Calu3 (cell line): Measurements from ENCODE around the gene ADD3. TPM values are rescaled to one million over a fixed set of nuclear protein-coding genes. Genes with fewer than 3 reads are reported as not detected.

Source experiments
- BruUV-seq: library from RNA; stranded (reverse); fragments of 400-500 nt; replicated peaks from 2 replicates; lab custom pipeline; 2021; lab: Mats Ljungman, UMichigan
- CTCF ChIA-PET: fragments of 300-600 bp; sonication (Branson Sonifier 250); formaldehyde crosslinking; loops from one replicate; lab custom pipeline; 2022; ENCODE audit warnings: antibody characterized with exemption; lab: Charles Lee
- DNase-seq: peaks from one replicate; pipeline ENCODE4 v3.0.0; 2022
- H3K27ac Mint-ChIP-seq: one replicate; pipeline ENCODE4 v1.8.0; 2022; ENCODE audit warnings: mixed read lengths; ENCODE audit not compliant: unreplicated experiment
- H3K27me3 Mint-ChIP-seq: one replicate; pipeline ENCODE4 v1.8.0; 2022; ENCODE audit warnings: mixed read lengths; ENCODE audit not compliant: unreplicated experiment
- H3K36me3 Mint-ChIP-seq: one replicate; pipeline ENCODE4 v1.8.0; 2022; ENCODE audit warnings: mild to moderate bottlenecking, moderate library complexity, mixed read lengths; ENCODE audit not compliant: insufficient read depth, unreplicated experiment
- H3K4me1 Mint-ChIP-seq: one replicate; pipeline ENCODE4 v1.8.0; 2022; ENCODE audit warnings: mild to moderate bottlenecking, low read depth, mixed read lengths; ENCODE audit not compliant: unreplicated experiment
- H3K4me3 Mint-ChIP-seq: one replicate; pipeline ENCODE4 v1.8.0; 2022; ENCODE audit warnings: mild to moderate bottlenecking, low read depth, moderate library complexity, mixed read lengths; ENCODE audit not compliant: unreplicated experiment
- H3K9me3 Mint-ChIP-seq: one replicate; pipeline ENCODE4 v1.8.0; 2022; ENCODE audit warnings: low read depth, mixed read lengths; ENCODE audit not compliant: unreplicated experiment
- intact Hi-C: fragments of 100-400 bp; cut with micrococcal nuclease; formaldehyde crosslinking; loops from one replicate; pipeline ENCODE4 v1.10.0; 2022; ENCODE audit not compliant: unreplicated experiment
- total RNA-seq: library from RNA; stranded (reverse); gene quantifications from 2 replicates; pipeline ENCODE4 v1.2.3, GENCODE V29; 2022
- TF ChIP-seq, protein P1 (sequence below): fragments of 200-600 bp; IDR thresholded peaks from one replicate; pipeline ENCODE4 v1.8.0; 2022; ENCODE audit warnings: antibody characterized with exemption; ENCODE audit not compliant: unreplicated experiment

The ADD3 gene
- total RNA-seq, 1 experiment from 2014 or later, result 64.4 TPM

DNA sequence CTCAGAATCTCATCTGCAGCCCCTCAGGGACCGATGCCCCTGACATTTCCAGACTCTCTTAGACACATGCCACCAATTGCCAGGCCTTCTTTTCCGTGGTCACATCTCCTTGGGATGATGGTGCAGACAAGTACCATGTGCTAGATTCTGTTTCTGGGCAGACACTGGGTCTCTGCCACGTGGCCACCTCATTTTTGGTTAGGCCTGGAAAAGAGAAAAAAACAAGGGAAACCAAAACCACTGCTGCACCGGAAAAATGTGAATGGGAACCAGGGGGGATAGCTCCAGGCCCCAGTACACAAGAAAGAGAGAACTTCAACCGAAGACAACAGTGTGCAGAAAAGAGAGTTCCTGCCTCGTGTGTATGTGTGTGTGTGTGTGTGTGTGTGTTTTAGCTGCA is 176.6 kb downstream of the ADD3 start:
- no peaks in the 10 kb centered on the region for H3K36me3 Mint-ChIP-seq
- no peaks in the 10 kb centered on the region for H3K27me3 Mint-ChIP-seq
- H3K27ac Mint-ChIP-seq, result no peak overlapping the region
- CTCF ChIA-PET, result no interaction called here
- no peaks in the 10 kb centered on the region for H3K9me3 Mint-ChIP-seq
- BruUV-seq, result no TSS peak
- TF ChIP-seq, protein P1, sequence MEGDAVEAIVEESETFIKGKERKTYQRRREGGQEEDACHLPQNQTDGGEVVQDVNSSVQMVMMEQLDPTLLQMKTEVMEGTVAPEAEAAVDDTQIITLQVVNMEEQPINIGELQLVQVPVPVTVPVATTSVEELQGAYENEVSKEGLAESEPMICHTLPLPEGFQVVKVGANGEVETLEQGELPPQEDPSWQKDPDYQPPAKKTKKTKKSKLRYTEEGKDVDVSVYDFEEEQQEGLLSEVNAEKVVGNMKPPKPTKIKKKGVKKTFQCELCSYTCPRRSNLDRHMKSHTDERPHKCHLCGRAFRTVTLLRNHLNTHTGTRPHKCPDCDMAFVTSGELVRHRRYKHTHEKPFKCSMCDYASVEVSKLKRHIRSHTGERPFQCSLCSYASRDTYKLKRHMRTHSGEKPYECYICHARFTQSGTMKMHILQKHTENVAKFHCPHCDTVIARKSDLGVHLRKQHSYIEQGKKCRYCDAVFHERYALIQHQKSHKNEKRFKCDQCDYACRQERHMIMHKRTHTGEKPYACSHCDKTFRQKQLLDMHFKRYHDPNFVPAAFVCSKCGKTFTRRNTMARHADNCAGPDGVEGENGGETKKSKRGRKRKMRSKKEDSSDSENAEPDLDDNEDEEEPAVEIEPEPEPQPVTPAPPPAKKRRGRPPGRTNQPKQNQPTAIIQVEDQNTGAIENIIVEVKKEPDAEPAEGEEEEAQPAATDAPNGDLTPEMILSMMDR, result no peak
- peaks cover 8% of the 10 kb centered on the region for H3K4me1 Mint-ChIP-seq
- no peak for DNase-seq
- intact Hi-C loops, result no loop called here
- H3K4me3 Mint-ChIP-seq, result no peak overlapping the region

Other genes with a start within 250 kb of the ADD3 start
- gene XPNPEP1, start 84.5 kb upstream of the ADD3 start, total RNA-seq, result 50.0 and 63.4 TPM in 2 replicates
- gene MXI1, start 199.6 kb downstream of the ADD3 start, total RNA-seq, result 8.1 and 8.4 TPM in 2 replicates